Activated CD8-positive, alpha-beta memory T cell treated with anti-CD3 and anti-CD28 coated beads, Interleukin-2, amount 50 U/mL, for 1 hour (primary cell): ENCODE results near the gene WDR38.
A peak's percentile ranks its signal among the peaks of the same experiment; 100 is the strongest.

Source experiments
- DNase-seq: peaks from one replicate; pipeline ENCODE4 v3.0.0-alpha.2; 2020; ENCODE audit errors: extremely low read depth

Gene WDR38

DNA sequence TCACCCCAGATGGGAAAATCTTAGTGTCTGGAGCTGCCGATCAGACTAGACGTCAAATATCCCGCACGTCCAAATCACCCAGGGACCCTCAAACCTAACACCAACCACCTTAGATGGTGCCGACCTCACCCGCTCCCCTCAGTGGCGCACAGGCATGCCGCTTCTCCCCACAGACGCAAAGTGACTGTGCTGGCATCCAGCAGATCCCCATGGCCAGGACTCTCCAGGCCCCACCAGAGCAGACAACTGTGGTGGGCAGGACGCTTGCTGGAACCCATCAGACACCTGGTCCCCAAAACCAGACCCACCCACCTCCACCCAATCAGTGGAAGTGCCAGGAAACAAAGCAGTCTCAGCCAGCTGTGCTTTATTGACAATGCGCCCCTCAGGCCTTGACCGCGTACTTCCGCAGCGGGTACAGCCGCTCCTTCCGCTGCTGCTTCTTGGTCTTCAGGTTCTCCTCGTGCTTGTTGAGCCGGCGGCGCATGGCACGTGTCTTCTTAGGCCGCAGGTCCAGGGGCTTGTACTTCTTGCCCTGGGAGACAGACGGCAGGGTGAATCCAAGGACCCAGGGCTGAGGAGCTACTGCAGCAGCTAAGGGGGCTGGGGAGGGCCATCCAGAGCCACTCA lies 4.4 kb downstream of the WDR38 start:
- no peak for DNase-seq

DNA sequence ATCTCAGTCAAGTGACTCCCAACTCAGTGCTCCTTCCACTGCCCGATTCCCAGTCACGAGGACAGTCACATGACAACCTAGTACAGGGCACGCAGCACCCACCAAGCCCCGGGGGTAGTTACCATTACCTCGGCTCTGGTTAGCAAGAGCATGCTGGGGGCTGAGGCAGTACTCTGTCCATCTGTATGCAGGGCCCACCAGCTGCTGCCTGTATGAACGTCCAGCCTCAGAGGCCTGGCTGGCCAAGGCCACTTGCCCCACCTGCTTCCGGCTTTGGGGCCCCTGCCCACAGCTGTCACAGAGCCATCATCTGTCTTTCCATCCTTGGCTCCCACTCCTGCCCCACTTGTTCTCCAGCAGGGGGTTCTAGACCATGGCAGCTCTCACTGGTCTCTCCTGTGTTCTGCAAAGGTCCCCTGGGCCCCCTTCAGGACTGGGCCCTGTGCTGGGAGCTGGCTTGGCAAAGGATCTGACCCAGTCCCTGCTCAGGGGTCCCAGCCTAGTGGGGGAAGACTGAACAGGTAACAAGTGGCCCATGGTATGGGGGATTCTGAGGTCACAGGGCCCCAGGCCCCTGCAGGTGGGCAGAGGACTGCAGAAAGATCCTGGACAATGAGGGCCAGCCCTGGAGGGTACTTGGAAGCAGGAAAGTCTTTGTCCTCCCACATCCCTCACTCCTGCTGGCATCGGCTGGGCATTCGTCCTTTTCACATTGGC lies 5.2 kb downstream of the WDR38 start:
- DNase-seq = no peak

DNA sequence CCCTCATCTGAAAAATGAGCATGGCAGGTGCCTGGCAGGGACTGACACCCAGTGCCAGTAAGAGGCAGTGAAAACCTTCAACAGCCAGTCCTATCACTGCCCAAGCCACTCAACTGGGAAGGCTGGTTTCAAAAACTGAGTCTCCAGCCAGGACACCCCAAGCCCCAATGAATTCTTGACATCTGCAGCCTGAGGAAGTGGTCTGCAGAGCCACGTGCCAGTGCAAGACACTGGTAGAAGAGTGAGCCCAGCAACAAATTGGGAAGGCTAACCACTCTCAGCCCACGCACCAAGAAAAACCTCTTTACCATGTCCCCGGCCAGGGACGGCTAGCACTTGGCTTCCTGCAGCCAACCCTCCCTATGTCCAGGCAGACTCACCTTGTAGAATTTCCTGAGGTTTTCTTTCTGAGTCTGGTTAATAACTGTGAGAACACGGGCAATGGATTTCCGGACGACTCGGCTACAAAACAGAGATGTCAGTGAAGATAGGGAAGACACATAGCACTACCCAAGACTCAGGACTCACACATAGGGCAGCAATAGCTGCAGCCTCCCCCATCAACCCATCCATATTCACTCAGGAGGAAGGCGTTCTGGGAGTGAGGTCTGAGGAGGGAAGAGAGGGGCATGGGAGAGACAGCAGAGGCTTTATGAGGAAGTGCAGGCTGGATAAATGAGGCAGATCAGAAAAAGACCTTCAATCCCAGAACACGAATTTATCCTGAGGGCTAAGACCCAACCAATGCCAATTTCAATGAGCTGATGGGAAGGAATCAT lies 6.7 kb downstream of the WDR38 start:
- DNase-seq = no peak

DNA sequence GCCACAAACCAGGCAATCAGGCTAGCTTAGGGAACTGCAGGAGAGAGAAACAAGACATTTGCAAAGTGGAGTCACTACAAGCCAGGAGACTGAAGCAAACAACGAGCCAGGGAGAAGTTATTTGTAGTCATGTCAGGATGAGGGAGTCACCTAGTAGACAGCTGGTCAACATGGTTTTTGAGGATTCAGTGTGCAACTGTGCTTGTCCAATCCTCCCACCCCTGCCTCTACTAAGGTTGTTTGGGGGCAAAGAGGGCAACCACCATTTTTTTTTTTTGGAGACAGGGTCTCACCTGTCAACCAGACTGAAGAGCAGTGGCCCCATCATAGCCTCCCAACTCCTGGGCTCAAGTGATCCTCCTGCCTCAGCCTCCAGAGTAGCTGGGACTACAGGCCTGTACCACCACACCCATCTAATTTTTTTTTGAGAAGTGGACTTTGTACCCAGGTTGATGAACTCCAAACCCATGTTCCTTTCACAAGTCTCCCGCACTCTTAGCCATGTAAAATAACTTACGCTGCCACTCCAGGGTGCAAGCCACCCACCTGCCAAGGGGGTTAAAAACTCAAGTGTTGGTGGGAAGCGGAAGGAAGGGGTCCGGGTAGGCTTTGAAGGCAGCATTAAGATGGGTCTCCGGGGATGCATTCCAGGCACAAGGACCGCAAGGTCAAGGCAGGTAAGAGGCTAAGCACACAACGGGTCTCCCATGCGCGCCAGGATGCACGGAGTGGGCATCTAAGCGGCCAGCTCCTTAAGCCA lies 7.5 kb downstream of the WDR38 start:
- DNase-seq = no peak

DNA sequence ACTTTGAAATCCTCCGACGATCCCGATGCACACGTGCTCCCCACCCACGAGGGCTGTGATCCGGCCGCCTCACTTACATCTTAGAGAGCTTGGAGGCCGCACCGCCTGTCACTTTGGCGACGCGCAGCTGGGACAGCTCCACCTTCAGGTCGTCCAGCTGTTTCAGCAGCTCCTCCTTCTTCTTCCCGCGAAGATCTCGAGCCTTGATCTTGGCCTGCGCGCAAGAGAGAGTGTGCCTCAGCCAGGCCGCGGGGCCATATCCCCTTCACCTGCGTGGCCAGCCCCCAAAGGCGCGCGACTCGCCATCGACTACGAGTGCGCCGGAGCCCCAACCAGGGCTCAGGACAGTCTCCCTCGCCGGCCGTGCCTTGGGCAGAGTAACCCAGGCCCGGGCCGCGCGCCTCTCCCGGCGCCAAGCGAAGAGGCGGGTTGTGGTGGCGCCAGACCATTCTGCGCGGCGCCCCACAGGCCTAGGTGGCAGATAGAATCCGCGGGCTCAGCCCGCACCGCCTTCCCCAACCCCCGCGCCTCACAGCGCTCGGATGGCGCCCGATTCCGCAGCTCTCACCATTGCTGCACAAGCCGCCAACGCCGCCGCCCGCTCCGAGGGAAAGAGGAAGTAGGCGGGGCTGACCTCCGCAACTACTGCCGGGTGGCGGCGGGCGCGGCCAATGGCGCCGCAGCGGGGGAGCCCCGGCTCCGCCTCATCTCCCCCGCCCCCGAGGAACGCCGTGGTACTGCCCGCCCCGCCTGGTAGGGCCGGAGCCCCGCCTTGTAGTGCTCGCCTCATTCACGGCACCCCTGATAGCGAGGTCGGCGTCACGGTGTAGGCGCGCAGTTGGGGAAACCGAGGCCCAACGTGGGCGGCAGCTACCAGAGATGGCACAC lies 8.3 kb downstream of the WDR38 start, which contains the start of the genes ARPC5L and RPL35:
ARPC5L (plus strand) TSS at position 789 of the 888 bp plus-strand sequence. CDS start 7,161 bp downstream, outside the sequence.
RPL35 (minus strand) TSS at position 616 of the 888 bp plus-strand sequence; CDS start at position 571, 45 bp downstream.
- DNase-seq = peak; percentile 83

DNA sequence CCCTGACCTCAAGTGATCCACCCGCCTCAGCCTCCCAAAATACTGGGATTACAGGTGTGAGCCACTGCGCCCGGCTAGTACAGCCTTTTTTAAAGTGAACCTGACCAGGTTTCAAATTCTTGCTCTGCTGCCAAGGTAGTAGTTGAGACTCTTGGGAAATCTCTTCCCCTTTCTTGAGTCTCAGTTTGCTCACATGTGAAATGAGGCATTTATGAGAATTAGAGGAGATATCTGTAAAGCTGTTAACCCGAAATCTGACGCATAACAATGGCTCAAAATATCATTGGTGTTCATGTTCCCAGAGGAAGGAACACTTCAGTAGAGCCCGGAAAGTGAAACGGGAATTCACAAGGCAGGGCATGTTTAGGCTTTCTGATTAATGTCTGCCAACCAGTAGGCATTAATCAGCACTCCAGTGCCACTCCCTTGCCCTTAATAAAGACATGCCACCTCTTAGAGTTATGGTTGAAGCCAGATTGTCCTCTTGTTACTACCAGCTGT lies 10.2 kb downstream of the WDR38 start:
- DNase-seq = no peak

DNA sequence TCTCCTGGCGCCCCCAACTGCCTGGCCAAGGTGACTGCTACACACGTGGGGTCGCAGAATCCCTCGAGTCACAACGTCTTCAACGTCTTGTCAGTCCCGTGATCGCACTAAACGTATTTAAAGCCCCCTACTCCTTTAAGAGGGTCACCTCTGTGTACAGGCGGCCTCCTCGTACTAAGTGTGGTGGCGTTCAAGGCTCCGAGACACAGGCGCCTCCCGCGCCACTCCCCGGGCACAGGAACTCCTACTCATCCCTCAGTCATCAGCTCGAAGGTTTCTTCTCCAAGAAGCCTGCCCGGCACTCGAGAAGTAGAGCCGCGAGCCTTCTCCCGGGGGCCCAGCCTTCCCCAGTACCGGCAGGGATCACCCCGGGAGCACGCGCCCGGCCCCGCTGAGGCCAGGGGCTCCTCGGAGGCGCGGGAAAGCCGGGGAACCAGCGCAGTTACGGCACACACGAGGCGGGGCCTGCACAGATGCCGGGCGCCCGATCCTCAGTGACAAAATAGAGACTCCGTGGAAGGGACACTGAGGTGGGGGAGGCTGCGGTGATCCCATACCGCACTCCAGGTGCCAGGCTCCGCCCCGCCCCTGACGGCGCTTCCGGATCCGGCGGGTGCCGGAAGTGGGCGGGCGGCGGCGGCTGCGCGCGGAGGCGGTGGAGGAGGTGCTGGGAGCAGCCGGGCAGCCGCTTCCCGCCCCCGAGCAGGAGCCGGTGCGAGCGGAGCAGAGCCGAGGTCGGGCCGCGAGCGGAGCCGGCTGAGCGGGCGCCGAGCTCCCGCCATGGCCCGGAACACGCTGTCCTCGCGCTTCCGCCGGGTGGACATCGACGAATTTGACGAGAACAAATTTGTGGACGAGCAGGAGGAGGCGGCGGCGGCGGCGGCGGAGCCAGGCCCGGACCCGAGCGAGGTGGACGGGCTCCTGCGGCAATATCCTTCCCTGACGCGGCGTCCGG lies 15.5 kb downstream of the WDR38 start:
- no peak for DNase-seq

DNA sequence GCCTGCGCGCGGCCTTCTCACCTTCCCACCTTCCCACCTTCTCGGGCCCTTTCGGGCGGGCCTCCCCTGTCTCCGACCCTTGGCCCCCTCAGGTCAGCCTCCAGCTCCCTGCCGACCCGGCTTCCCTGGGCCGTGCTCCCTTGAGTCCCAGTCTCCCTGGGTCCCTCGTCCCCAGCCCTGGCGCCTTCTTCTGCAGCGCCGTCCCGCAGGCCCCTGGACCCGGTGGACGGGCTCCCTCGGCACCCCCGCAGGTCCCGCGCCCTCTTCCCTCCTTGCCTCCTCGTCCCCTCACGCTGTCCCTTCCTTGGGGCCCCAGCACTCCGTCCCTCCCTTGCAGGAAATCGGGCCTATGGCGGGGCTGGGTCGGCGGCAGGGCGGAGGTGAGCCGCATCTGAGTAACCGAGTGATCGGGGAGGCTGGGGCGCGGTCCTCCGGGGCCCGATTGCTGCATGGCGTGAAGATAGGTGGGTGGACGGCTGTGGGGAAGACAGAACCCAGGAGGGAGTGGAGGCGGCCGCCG lies 16.3 kb downstream of the WDR38 start:
- DNase-seq = no peak

DNA sequence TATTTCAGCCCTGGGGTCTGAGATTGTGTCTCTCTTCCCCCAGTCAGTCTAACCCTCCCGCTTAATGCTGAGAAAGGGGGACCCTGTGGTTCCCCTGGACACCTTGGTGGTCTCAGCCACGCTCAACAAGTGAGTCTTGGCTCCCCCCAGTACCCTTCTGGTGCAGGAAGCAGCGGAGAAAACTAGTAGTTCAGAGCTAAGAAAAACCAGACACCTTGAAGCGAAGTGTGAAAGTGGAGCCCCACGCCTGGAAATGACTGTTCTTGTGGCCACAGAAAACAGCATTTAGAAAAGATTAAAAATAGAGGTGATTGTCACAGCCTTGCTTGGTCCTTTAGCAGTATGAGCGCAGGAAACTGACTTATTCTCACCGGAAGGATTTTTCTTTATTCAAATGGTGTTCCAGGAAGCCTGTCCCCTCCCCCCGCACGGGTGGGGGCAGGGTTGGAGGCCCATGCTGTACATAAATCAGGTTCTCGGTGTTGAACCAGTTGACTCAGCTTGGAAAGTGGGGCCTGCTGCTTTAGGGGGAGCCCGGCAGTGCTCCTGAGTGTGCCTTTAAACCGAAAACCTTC lies 16.8 kb downstream of the WDR38 start:
- DNase-seq = no peak

DNA sequence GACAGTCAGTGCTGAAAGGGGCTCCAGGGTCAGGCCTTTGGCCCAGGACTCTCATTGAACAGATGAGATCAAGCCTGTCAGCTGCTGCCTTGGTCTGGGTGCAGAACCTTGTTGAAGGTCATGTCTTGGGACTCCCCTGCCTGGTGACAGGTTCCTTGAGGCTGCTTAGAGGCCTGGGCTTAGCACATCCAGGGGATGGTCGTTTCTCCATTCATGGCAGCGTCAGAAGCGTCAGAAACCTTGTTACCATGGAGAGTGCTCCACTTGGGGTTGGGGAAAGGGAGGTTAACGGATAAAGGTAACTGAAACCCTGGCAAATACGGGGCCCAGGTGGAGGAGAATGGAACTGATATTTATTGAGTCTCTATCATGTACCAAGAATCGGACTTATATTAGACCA lies 17.5 kb downstream of the WDR38 start:
- no peak for DNase-seq

DNA sequence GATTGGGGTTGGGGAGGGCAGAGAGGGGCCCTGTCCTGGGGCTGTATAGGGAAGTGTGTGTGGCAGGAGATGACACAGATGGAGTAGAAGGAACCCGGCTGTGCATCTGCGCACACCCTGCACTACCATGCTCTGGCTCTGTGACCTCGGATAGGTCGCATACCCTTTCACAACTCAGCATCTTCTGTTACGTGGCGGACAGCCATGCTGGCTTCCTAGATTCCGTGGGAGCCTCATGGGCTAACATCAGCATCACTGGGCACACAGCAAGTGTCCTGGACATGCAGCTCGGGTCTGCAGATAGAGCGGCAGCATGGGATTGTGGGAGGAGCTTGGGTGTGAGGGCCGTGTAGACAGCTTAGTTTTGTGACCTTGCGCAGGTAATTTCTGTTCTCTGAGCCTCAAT lies 17.9 kb downstream of the WDR38 start:
- no peak for DNase-seq

DNA sequence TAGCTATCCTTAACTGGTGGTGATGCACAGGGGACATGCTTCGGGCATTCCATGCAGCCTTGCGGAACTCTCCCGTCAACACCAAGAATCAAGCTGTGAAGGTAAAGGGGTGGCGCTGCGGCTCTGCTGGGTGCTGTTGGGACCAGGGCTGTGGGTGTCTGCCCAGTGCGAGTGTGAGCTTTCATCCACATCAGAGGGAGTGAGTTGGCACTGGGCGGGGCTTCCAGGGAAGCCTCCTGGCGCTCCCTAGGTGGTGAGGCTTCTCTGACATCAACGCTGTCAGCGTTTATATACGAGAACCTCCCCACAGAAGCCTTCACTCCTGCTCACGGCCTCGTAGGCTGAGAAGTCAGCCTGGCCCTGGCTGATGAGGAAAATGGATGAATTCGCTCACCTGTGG lies 20.4 kb downstream of the WDR38 start:
- DNase-seq = no peak

DNA sequence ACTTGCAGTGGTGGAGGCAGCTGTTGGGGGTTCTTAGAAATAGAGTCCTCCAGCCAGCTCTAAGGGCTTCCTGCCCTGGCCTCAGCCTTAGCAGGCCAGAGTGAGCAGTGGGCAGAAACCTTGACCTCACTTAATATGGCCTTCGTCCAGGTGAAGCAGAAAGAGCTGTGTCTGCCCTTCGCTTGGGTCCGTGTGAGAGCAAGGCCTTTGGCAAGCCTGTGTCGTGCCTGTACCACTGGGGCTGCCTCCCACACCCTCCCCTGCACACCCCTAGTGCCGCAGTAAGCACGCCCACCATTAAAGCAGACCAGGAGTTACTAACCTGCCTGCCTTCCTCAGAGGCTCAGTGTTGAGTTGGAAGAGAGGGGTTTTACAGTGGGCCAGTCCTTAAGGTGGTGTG lies 22.2 kb downstream of the WDR38 start:
- DNase-seq = no peak

DNA sequence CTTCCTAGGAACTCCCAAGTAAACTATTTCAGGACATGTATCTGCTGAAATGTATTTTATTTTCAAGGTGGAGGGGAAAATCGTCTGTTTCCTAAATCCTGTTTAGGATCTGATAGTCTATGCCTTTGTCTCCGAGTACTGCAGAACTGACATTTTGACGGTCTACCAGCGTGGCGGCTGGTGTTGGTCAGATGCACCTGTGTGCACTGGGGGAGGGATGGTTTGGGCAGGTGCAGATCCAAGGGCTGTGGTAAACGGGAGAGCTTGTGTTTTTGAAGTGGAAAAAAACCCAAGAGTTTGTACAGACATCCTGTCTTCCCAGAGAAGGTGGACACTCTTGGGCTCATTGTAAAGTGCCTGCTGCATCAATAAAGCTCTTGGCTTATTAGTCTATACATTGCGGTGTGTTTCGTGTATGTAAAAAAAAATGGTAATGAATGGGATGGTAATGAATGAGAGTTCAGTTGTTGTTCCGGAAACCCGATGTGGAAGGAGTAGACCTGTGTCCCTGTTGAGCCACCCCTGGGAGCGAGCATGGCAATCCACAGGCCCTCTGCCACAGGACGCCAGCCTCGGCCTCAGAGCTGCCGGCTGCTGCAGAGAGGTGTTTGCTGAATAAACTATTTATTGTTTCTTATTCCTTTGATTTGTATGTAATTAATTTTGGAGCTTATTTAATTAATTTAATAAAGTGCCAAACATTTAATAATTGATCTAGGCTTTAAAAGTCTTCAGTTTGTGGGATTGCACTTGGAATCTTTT lies 23.9 kb downstream of the WDR38 start:
- no peak for DNase-seq

DNA sequence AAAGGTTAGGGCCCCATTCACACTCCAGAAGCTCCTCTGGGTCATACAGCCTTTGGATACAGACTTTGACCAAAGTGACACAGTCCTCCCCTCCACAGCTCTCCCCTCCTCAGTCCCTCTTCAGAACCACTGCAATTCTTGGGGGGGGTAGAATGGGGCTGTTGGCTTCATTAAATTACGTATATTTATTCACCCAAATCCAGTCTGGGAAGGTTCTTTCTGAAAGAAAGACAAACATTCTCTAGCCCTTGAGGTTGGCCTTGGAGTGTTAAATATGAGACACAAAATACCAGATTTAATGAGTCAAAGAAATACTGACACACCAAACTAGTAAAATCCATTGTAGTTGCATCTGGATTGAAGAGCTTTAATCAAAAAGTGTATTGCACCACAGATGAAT lies 24.8 kb downstream of the WDR38 start:
- DNase-seq = no peak

DNA sequence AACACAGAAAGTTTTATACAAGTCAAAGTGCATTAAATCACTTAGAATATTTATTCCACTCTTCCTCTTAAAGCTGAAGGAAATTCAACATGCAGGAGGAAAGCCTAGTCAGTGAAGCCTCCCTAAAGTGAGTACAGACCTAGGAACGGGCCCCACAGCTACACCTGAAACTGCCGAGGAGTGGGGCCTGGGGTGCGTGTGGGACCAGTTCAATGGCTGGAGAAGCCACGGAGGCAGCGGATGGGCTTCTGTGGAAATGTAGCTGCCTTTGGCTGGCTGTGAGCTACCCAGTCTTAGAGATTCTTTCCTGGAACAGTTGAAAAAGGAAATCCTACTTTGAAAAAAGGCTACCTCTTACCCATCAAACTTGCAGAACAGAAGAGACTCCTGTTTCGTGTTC lies 25.3 kb downstream of the WDR38 start:
- DNase-seq = no peak

DNA sequence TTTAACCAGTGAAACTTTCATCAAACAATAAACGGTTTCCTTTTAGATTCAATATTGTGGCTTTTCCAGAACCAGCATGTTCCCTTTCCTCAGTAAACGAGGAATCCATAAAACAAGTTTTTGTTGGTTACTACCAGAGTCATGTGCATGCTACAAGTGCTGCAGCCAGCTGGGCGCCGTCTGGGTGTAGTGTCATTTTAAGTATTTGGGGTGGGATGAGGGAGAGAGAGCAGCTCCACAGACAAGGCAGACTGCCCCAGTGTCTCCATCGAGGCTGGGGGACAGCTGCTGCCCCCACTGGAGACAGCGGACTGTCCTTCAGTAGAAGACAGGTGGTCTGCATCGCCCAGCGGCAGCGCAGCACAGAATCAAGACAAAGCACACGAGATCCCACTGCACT lies 26.0 kb downstream of the WDR38 start:
- DNase-seq = no peak

DNA sequence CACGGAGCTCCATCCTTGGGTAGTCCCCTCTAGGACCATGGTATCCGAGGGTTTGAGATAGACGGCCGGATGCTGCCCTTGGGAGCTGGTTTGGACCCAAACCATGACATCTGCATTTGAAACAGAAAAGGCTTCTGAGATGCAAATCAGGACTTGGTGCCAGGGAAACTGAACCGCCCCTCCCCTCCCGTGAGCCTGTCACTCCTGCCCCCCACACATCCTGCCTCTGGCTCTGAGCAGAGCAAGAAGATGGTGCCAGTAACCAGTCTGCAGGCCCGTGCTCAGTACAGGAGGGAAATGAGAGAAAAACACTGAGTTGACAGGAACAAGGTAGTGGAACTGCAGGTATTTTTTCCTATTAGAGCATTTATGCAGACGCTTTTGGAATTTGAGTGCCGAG lies 27.2 kb downstream of the WDR38 start:
- DNase-seq = no peak
